Suppressor macrophage (primary cell): ENCODE measurements around the gene LAMC3.
"Not testable (repeated sequence)": the region's sequence is repeated elsewhere in the genome, so short reads cannot be mapped to it uniquely, and the experiment has no call there.

Experiments used
- DNase-seq, 4 experiments: peaks; one replicate each; pipeline ENCODE4 v3.0.0-alpha.2; 2020 to 2022

LAMC3 gene

DNA sequence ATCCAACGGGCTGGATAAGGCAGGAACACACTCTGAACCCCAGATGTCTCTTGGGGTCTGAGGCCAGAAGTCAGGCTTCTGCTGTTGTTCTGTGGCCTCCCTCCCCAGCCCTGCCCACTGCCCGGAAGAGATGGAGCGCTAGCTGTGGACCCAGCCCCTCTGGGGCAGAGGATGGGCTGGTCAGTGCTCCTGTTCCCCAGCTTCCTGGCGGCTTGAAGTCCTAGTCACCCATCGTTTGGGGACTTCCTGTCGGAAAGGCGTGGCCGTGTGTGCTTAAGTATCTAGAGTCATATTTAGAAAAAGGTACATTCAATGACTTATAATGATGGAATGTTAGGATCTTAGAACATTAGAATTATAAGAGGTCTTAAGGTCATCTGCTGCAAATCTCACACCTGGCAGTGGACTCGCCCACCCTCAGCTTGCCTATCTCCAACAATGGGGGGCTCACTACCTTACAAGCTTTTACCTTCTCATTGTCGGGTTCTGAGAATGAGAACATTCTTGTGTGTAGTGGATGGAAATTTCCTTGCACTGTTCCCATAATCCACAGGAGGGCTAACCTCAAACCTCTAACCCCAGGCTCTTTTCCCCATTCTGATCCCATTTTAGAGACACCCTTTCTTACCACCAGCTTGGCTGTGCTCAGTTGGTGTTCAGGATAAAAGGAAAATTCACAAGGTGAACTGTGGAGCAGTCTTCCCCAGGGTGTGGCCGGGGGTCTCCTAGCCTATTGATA is 74.0 kb downstream of the LAMC3 start:
- no peak for DNase-seq

DNA sequence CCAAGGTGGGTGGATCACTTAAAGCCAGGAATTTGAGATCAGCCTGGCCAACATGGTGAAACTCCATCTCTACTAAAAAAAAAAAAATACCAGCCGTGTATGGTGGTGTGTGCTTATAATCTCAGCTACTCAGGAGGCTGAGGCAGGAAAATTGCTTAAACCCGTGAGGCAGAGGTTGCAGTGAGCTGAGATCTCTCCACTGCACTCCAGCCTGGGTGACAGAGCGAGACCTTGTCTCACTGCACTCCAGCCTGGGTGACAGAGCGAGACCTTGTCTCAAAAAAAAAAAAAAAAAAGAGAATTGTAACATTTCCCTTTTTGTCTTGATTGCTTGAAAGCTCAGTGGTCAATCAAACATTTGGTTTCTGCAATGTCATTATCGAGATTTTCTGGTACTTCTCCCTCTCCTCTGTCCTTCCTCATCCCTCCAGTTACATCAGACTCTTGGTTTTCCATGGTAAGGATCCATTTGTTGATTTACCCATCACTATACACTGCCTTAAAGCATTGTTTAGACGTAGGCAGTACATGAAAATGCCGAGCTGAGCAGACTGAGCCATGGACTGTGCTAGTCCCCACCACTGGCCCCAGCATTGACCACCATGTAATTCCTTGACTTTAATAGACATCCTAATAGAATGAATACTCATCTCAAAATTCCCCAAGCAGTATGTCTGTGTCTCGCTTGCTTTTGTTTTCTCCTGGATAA is 75.8 kb downstream of the LAMC3 start:
- no peak for DNase-seq

DNA sequence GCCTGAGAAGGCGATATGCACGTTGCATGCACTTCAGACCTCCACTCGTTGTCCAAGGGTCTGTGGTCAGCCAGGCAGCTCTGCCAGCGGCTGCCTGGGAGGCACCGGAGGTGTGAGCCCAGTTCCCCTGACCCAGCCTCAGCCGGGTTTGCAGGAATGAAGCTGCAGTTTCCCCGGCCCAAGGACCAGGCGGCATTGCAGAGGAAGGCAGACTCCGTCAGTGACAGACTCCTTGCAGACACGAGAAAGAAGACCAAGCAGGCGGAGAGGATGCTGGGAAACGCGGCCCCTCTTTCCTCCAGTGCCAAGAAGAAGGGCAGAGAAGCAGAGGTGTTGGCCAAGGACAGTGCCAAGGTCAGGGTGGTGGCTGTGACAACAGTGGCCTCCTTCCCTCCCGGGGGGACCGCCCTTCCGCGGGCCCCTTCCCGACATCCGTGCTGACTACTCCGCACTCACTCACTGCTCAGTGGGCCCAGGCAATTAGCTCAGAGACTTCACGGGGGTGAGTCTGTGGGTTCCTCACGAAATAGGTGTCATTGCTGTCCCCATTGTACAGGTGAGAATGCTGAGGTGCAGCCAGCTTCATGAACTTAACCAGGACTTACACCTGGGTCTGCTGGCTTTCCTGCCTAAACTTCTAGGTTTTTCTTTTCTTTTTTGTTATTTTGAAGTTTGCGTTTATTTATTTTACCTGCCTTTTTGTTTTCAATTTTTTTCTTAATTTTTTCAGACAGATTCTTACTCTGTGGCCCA is 76.6 kb downstream of the LAMC3 start:
- no peak for DNase-seq

DNA sequence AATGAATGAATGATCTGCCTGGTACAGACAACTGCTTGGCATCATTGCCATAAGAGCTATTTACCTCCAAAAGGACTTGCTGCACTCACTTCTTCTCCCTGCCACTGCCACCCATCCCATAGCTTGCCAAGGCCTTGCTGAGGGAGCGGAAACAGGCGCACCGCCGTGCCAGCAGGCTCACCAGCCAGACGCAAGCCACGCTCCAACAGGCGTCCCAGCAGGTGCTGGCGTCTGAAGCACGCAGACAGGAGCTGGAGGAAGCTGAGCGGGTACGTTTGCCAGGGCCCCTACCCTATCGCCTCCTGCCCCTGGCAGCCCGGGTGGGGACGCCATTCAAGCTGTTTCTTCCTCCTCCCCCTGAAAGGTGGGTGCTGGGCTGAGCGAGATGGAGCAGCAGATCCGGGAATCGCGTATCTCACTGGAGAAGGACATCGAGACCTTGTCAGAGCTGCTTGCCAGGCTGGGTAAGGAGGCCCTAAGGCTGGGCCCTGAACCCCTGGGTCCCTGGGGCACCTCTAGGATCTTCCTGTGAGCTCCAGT is 78.5 kb downstream of the LAMC3 start:
- no peak for DNase-seq

DNA sequence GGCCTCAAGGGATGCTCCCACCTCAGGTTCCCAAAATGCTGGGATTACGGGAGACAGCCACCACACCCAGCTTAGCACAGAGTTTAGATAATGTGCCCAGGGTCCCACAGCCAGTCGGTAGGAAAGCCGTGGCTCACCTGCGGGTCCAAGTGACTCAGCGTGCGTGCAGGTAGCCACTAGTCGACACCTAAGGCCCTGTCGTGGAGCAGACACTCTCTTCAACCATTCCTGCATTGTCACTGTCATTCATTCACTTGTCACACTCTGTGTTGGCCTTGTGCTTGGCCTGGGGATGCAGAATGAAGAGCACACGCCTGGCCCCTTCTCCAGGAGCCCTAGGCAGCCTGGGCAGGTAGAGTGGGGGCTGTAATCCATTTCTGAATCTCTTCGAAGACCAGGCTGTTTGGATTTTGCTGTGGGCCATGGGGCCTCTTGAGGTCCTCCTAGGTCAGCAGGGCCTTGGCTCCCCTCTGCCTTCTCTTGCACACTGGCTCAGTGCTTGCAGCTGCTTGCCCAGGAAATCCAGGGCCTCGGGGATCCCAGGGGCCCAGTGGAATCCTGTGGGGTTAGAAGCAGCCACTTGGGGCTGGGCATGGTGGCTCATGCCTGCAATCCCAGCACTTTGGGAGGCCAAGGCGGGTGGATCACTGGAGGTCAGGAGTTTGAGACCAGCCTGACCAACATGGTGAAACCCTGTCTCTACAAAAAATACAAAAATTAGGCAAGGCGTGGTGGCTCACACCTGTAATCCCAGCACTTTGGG is 81.2 kb downstream of the LAMC3 start:
- DNase-seq = no peak

DNA sequence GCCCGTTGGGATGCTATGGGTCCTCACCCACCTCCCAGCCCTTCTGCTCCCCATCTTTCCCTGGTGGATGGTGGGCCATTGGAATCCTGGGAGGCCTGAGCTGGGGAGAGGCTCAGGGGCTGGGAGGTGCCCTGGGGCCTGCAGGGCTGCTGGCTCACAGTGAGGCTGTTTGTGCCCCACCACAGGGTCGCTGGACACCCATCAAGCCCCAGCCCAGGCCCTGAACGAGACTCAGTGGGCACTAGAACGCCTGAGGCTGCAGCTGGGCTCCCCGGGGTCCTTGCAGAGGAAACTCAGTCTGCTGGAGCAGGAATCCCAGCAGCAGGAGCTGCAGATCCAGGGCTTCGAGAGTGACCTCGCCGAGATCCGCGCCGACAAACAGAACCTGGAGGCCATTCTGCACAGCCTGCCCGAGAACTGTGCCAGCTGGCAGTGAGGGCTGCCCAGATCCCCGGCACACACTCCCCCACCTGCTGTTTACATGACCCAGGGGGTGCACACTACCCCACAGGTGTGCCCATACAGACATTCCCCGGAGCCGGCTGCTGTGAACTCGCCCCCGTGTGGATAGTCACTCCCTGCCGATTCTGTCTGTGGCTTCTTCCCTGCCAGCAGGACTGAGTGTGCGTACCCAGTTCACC is 82.5 kb downstream of the LAMC3 start:
- no peak for DNase-seq

DNA sequence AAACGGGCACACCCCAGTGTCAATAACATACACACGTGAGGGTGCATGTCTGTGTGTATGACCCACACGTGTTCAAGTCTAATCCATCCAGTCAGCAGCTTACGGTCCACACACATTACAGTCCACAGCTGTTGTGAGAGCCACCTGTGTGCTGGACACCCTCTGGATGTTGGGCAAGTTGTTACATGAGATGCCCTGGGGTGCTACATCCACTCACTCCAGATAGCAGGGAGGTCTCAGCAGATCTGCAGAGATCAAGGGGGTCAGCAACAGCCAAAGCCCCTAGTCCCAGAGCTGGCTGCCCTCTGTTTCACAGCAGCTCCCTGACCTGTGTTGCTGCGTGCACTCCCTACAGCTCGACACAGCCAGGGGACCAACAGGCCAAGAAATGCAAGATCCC is 83.1 kb downstream of the LAMC3 start:
- no peak for DNase-seq

DNA sequence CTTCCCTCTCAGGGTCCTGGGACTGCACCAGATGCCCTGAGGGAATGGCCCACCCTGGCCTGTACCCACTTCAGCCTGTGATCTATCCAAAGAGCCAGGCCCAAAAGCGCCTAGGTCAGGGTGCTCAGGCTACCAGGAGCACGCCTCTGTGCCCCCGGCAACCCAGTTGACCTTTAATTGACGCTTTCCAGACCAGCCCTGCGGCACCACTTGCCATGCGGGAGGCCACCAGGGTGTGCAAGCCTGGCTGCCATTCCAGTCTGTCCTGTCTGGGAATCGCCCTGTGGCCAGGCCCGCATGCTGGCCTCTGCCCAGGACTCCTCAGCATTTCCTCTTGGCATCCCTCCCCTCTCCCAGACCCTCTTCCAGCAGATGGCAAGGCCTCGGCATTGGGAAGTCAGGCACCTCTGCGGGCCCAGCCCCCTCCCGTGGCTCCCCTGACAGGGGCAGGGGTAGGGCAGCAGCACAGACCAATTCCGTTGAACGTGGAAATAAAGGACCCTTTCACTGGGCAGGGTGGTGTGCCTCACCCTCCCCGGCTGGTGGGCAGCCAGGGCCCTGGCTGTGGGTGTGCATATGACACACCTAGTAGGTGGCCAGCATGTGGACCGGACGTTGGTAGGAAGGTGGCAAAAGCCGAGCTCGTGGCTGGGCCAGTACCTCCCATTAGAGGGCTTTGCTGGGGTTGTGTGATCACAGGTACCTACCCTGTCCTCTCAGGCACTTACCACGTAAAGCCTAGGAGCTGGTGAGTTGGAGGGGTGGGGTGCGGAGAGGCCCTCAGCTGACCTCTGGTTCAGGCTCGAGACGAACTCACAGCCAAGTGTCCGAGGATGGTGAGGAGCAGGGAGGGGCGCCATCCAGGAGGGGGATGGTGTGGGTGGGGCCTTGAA is 83.8 kb downstream of the LAMC3 start:
- DNase-seq = no peak

DNA sequence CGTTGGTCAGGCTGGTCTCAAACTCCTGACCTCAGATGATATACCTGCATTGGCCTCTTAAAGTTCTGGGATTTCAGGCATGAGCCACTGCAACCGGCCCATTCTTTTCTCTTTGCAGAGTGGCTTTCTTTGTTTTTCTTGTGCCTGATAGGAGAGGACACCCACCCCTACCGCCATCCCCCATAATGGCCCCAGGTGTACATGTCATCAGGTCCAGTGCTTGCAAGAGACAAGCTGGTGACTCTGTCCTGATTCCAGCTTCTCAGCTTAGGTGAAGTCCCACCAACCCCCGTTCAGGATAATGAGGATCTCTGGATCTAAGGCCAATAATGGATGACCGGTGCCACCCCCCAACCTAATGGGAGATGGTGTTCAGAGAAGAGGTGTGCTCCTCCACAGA is 85.0 kb downstream of the LAMC3 start:
- no peak for DNase-seq

DNA sequence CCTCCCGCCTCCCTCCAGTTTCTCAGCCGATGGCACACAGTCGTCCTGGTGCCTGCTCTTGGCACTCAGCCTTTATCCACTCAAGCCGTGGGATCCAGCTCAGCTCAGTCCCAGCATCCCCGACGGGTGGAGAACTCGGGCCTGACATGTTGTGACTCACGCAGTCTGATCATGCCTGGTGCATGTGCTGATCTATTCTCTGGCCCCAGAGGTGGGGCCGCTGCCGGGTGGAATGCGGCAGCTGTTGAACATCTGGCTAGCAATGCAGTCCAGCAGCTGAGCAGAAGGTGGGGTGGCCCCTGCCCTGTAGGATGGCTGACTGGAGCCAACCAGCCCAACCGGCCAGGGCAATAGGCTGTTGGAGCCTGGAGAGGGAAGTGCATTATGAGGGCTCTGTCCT is 85.6 kb downstream of the LAMC3 start:
- no peak for DNase-seq

DNA sequence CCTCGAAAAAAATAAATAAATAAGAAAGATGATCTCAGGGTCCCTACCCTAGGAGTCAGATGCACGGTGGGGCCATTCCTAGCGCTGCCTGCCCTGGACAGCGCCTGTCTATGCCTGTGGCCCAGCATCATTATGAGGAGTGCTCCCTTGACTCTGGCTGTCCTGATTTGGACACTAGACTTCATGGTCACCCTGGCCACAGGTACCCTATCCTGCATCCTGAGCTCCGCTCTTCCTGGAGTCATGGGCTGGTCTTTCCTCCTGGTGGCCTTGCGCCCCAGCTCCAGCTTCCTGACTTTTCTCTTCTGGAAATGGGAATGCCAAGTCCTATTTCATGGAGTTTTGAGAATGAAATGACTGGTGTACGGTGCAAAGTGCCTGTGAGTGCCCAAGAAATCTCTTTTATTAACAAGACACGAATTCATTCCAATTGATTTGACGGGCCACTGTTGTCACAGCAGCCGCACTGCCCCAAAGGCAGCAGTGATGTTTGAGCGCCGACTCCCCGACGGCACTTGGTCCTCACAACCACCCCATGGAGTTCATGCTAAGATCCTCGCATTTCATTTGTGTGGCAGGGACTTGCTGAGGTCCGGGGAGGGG is 86.8 kb downstream of the LAMC3 start:
- DNase-seq = no peak

DNA sequence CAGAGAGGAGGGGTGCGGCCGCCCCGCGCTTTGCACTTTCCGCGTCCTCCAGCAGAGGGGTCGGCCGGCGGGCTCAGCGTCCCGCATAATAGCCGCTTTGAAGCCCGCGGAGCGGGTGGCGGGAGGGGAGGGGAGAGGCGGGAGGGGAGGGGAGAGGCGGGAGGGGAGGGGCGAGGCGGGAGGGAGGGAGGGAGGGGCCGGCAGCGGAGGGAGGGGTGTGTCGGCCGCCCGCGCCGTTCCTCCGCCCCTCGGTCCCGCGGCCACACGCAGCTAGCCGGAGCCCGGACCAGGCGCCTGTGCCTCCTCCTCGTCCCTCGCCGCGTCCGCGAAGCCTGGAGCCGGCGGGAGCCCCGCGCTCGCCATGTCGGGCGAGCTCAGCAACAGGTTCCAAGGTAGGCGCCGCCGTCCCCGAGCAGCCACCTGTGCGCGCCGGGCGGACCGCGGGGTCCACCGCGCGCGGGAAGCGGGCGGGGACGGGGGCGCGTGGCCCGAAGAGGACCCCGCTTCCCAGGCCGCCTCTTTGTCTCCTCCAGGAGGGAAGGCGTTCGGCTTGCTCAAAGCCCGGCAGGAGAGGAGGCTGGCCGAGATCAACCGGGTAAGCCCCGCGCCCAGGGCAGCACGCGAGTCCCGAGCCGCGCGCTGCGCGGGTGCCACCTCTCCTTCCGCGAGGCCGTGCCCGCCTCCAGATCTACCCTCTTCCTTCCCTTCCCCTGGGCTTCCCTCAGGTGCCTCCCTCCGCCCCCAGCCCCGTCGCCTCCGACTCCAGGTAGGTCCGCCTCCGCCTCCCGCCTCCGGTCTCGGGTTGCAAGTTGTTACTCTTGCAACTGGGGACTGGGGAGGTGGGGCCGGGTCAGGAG is 87.5 kb downstream of the LAMC3 start, which contains the start of gene AIF1L:
Gene AIF1L, plus strand, starts transcription at position 263 of the 857 bp plus-strand sequence. Its CDS starts 99 bp downstream, at position 362.
- DNase-seq = peak in 2 of 4 experiments; percentile 20 to 45

DNA sequence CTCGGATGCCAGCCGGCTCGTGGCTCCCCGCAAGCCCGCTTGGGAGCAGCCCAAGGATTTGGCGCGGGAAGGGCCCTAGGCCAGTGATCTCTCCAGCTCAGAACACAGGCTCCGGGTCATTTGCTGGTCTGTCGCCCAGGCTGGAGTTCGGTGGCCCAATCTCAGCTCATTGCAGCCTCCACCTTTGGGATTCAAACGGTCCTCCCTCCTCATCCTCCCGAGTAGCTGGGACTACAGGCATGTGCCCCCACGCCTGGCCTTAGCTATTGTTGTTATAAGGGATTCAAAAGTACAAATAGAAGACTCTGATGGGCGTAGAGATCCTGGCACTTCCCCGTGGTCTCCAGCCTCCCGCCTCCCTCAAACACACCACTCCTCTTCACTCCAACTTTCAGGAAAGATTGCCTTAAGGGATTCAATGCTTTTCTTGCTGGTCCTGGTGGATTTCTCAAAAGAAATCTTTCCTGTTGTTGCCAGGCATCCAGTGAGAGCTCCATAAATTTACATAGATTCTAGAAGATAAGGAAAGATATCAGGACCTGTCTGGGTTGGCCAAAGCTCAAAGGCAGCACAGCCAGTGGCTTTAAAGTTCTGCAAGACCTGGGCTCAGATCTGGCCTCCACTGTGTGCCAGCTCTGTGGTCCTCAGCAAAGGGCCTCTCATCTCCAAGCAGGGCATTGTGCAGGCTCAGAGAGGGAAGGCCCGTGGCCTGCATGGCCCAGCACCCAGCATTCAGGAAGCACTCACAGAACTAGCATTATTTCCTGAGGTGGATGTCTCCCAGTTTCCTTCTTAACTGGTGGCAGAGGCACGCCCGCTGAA is 88.4 kb downstream of the LAMC3 start:
- no peak for DNase-seq

DNA sequence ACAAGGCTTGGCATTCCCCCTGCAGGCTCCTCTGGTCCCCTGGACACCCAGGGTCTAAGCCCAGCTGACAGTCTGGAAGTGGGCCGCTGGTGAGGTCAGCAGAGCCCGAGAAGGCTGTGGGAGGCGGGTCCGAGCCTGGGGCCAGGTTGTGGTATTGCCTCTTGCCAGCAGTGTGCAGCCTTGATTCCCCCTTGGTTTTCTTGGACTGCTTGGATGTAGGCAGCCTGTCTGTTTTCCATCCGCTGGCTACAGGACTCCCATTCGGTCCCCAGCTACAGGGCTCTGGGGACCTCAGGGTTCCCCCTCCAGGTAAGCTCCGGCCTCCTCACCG is 88.9 kb downstream of the LAMC3 start:
- DNase-seq = no peak

DNA sequence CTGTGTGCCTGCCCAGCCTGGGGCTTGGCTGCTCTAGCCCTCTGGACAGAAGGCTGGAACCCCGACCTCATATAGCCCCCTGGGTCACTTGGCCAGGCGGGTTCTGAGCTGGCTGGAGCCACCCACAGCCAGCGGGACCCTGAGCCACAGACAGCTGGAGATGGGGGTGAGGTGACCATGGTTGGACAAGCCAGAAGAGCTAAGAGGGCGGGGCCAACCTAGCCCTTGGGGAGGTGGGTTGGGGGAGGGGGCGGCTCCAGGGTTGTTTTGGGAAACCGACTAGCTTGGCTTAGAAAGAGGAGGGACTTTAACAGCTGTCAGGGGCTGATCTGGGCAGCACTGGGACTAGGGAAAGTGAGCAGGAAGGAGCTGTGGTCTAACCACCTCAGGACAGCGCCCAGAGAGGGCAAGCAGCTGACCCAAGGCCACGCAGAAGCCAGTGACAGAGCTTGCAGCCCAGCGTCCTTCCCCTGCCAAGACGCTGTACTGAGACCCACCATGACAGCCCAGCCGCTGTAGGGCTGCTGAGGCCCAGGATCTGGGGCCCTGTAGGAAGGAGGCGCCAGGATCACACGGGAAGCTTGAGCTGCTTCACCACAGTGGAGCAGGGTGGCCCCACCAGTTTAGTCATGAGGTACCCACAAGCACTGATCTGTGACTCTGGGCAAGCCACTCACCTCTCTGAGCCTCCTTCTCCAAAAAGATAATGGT is 89.6 kb downstream of the LAMC3 start:
- no peak for DNase-seq

DNA sequence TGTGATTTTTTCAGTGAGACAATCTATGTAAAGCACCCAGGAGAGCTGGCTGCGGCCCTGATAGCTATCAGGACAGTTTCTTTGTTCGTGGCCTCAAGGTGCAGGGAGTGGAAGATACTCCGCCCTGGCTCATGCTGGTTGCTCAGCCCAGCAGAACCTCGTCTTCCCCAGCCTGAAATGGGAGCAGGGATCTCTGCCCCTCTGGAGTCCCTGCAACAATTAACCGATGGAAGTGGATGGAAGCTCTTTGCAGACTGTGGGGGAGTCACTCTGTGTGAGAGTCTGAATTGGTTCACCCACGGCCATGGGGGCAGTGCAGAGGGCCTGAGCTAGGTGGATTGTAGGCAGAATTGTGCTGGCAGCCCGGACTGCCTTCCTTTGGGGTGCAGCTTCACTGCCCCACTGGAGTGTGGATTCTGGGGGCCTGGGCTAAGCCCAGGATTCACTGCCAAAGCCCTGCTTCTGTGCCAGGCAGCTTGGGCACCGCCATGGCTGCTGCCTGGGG is 90.2 kb downstream of the LAMC3 start:
- DNase-seq = no peak

DNA sequence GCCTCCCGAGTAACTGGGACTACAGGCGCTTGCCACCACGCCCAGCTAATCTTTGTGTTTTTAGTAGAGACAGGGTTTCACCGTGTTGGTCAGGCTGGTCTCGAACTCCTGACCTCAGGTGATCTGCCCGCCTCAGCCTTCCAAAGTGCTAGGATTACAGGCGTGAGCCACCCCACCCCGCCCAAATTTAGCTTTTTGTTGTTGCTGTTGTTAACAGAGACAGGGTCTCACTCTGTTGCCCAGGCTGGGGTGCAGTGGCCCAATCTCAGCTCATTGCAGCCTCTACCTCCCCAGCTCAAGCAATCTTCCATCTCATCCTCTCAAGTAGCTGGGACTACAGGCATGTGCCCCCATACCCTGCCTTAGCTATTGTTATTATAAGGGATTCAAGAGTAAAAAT is 90.9 kb downstream of the LAMC3 start:
- not testable (repeated sequence) for DNase-seq

DNA sequence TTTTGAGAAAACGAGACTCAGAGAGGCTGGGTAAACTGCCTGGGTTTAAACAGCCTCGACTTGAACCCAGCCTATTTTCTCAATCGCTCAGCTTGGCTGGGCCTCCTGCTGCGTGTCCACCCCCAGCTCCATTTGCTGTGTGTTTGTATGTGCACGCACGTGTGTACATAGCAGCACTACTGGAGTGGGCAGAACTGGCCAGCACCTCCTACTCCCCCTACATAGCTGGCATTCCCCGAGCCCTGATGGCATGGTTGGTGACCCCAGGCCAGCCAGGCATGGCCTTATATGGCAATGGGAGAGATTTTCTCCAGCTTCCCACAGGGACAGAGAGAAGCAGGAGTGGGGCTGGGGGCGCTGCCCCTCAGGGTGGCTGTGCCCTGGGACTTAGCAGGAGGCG is 91.5 kb downstream of the LAMC3 start:
- no peak for DNase-seq
